ENCODE results near the gene CCDC3.

The CCDC3 gene

GRCh38 chr10:12941966-12942365, 59.5 kb downstream of the CCDC3 start:
- Histone ChIP-seq H3K4me3 (ENCODE audit: low read depth in 1 of 2, low read length in 2 of 2) (no peak overlapping the region), H3K4me1 (ENCODE audit: control insufficient read depth in 1 of 2, insufficient read depth in 2 of 2, low read length in 2 of 2) (no peaks in the 10 kb centered on the region), H3K9me3 (ENCODE audit: control insufficient read depth in 1 of 2, low read length in 2 of 2) (no peaks in the 10 kb centered on the region), H3K27ac (ENCODE audit: low read length) (no peak overlapping the region), H3K36me3 (ENCODE audit: control insufficient read depth in 1 of 2, insufficient read depth in 2 of 2, low read length in 2 of 2) (no peaks in the 10 kb centered on the region), H3K27me3 (ENCODE audit: low read depth, low read length) (no peaks in the 10 kb centered on the region)

- H3K4me3 ChIP-seq (ENCODE audit: low read depth in 1 of 2, low read length in 2 of 2) = no peak overlapping the region
- H3K36me3 ChIP-seq (ENCODE audit: control insufficient read depth in 1 of 2, insufficient read depth in 2 of 2, low read length in 2 of 2) = no peaks in the 10 kb centered on the region
- no peak overlapping the region for H3K27ac ChIP-seq (ENCODE audit: low read length)
- H3K27me3 ChIP-seq (ENCODE audit: low read depth, low read length) = no peaks in the 10 kb centered on the region
- no peaks in the 10 kb centered on the region for H3K4me1 ChIP-seq (ENCODE audit: control insufficient read depth in 1 of 2, insufficient read depth in 2 of 2, low read length in 2 of 2)
- H3K9me3 ChIP-seq (ENCODE audit: control insufficient read depth in 1 of 2, low read length in 2 of 2) = no peaks in the 10 kb centered on the region
Measured at GRCh38 chr10:12940791-12941190, 60.7 kb downstream of the CCDC3 start.

- no peak overlapping the region for H3K27ac ChIP-seq (ENCODE audit: low read length)
- no peaks in the 10 kb centered on the region for H3K27me3 ChIP-seq (ENCODE audit: low read depth, low read length)
- no peaks in the 10 kb centered on the region for H3K36me3 ChIP-seq (ENCODE audit: control insufficient read depth in 1 of 2, insufficient read depth in 2 of 2, low read length in 2 of 2)
- H3K4me3 ChIP-seq (ENCODE audit: low read depth in 1 of 2, low read length in 2 of 2) = no peak overlapping the region
- H3K4me1 ChIP-seq (ENCODE audit: control insufficient read depth in 1 of 2, insufficient read depth in 2 of 2, low read length in 2 of 2) = no peaks in the 10 kb centered on the region
- H3K9me3 ChIP-seq (ENCODE audit: control insufficient read depth in 1 of 2, low read length in 2 of 2) = no peaks in the 10 kb centered on the region
Measured at GRCh38 chr10:12938271-12938670, 63.2 kb downstream of the CCDC3 start.

- Histone ChIP-seq H3K27me3 (ENCODE audit: low read depth, low read length) (no peaks in the 10 kb centered on the region), H3K4me1 (ENCODE audit: control insufficient read depth in 1 of 2, insufficient read depth in 2 of 2, low read length in 2 of 2) (no peaks in the 10 kb centered on the region), H3K4me3 (ENCODE audit: low read depth in 1 of 2, low read length in 2 of 2) (no peak overlapping the region), H3K36me3 (ENCODE audit: control insufficient read depth in 1 of 2, insufficient read depth in 2 of 2, low read length in 2 of 2) (no peaks in the 10 kb centered on the region), H3K9me3 (ENCODE audit: control insufficient read depth in 1 of 2, low read length in 2 of 2) (no peaks in the 10 kb centered on the region), H3K27ac (ENCODE audit: low read length) (no peak overlapping the region)
Measured at GRCh38 chr10:12937527-12937926, 64.0 kb downstream of the CCDC3 start.

GRCh38 chr10:12934777-12935176, 66.7 kb downstream of the CCDC3 start:
- H3K4me1 ChIP-seq (ENCODE audit: control insufficient read depth in 1 of 2, insufficient read depth in 2 of 2, low read length in 2 of 2) = no peaks in the 10 kb centered on the region
- H3K4me3 ChIP-seq (ENCODE audit: low read depth in 1 of 2, low read length in 2 of 2) = no peak overlapping the region
- no peaks in the 10 kb centered on the region for H3K9me3 ChIP-seq (ENCODE audit: control insufficient read depth in 1 of 2, low read length in 2 of 2)
- no peaks in the 10 kb centered on the region for H3K36me3 ChIP-seq (ENCODE audit: control insufficient read depth in 1 of 2, insufficient read depth in 2 of 2, low read length in 2 of 2)
- no peak overlapping the region for H3K27ac ChIP-seq (ENCODE audit: low read length)
- no peaks in the 10 kb centered on the region for H3K27me3 ChIP-seq (ENCODE audit: low read depth, low read length)

GRCh38 chr10:12929381-12929780, 72.1 kb downstream of the CCDC3 start:
- no peaks in the 10 kb centered on the region for H3K27me3 ChIP-seq (ENCODE audit: low read depth, low read length)
- H3K9me3 ChIP-seq (ENCODE audit: control insufficient read depth in 1 of 2, low read length in 2 of 2) = peaks cover 0 to 3% of the 10 kb centered on the region in 2 donors
- H3K27ac ChIP-seq (ENCODE audit: low read length) = no peak overlapping the region
- no peaks in the 10 kb centered on the region for H3K36me3 ChIP-seq (ENCODE audit: control insufficient read depth in 1 of 2, insufficient read depth in 2 of 2, low read length in 2 of 2)
- no peak overlapping the region for H3K4me3 ChIP-seq (ENCODE audit: low read depth in 1 of 2, low read length in 2 of 2)
- no peaks in the 10 kb centered on the region for H3K4me1 ChIP-seq (ENCODE audit: control insufficient read depth in 1 of 2, insufficient read depth in 2 of 2, low read length in 2 of 2)

- Histone ChIP-seq H3K36me3 (ENCODE audit: control insufficient read depth in 1 of 2, insufficient read depth in 2 of 2, low read length in 2 of 2) (no peaks in the 10 kb centered on the region), H3K27ac (ENCODE audit: low read length) (no peak overlapping the region), H3K27me3 (ENCODE audit: low read depth, low read length) (no peaks in the 10 kb centered on the region), H3K4me3 (ENCODE audit: low read depth in 1 of 2, low read length in 2 of 2) (no peak overlapping the region), H3K9me3 (ENCODE audit: control insufficient read depth in 1 of 2, low read length in 2 of 2) (peaks cover 0 to 3% of the 10 kb centered on the region in 2 donors), H3K4me1 (ENCODE audit: control insufficient read depth in 1 of 2, insufficient read depth in 2 of 2, low read length in 2 of 2) (no peaks in the 10 kb centered on the region)
Measured at GRCh38 chr10:12928571-12928970, 72.9 kb downstream of the CCDC3 start.

GRCh38 chr10:12927896-12928295, 73.6 kb downstream of the CCDC3 start:
- no peak overlapping the region for H3K4me3 ChIP-seq (ENCODE audit: low read depth in 1 of 2, low read length in 2 of 2)
- H3K27ac ChIP-seq (ENCODE audit: low read length) = no peak overlapping the region
- peaks cover 0 to 3% of the 10 kb centered on the region in 2 donors for H3K9me3 ChIP-seq (ENCODE audit: control insufficient read depth in 1 of 2, low read length in 2 of 2)
- H3K27me3 ChIP-seq (ENCODE audit: low read depth, low read length) = no peaks in the 10 kb centered on the region
- H3K4me1 ChIP-seq (ENCODE audit: control insufficient read depth in 1 of 2, insufficient read depth in 2 of 2, low read length in 2 of 2) = no peaks in the 10 kb centered on the region
- H3K36me3 ChIP-seq (ENCODE audit: control insufficient read depth in 1 of 2, insufficient read depth in 2 of 2, low read length in 2 of 2) = no peaks in the 10 kb centered on the region

GRCh38 chr10:12925845-12926244, 75.7 kb downstream of the CCDC3 start:
- no peaks in the 10 kb centered on the region for H3K27me3 ChIP-seq (ENCODE audit: low read depth, low read length)
- no peaks in the 10 kb centered on the region for H3K4me1 ChIP-seq (ENCODE audit: control insufficient read depth in 1 of 2, insufficient read depth in 2 of 2, low read length in 2 of 2)
- no peak overlapping the region for H3K27ac ChIP-seq (ENCODE audit: low read length)
- H3K4me3 ChIP-seq (ENCODE audit: low read depth in 1 of 2, low read length in 2 of 2) = no peak overlapping the region
- no peaks in the 10 kb centered on the region for H3K36me3 ChIP-seq (ENCODE audit: control insufficient read depth in 1 of 2, insufficient read depth in 2 of 2, low read length in 2 of 2)
- peaks cover 0 to 3% of the 10 kb centered on the region in 2 donors for H3K9me3 ChIP-seq (ENCODE audit: control insufficient read depth in 1 of 2, low read length in 2 of 2)

GRCh38 chr10:12924911-12925310, 76.6 kb downstream of the CCDC3 start:
- Histone ChIP-seq H3K4me1 (ENCODE audit: control insufficient read depth in 1 of 2, insufficient read depth in 2 of 2, low read length in 2 of 2) (no peaks in the 10 kb centered on the region), H3K36me3 (ENCODE audit: control insufficient read depth in 1 of 2, insufficient read depth in 2 of 2, low read length in 2 of 2) (no peaks in the 10 kb centered on the region), H3K27ac (ENCODE audit: low read length) (no peak overlapping the region), H3K4me3 (ENCODE audit: low read depth in 1 of 2, low read length in 2 of 2) (no peak overlapping the region), H3K9me3 (ENCODE audit: control insufficient read depth in 1 of 2, low read length in 2 of 2) (peaks cover 0 to 3% of the 10 kb centered on the region in 2 donors), H3K27me3 (ENCODE audit: low read depth, low read length) (no peaks in the 10 kb centered on the region)

GRCh38 chr10:12922117-12922900, 79.2 kb downstream of the CCDC3 start:
- no peaks in the 10 kb centered on the region for H3K9me3 ChIP-seq (ENCODE audit: control insufficient read depth in 1 of 2, low read length in 2 of 2)
- no peaks in the 10 kb centered on the region for H3K4me1 ChIP-seq (ENCODE audit: control insufficient read depth in 1 of 2, insufficient read depth in 2 of 2, low read length in 2 of 2)
- no peaks in the 10 kb centered on the region for H3K36me3 ChIP-seq (ENCODE audit: control insufficient read depth in 1 of 2, insufficient read depth in 2 of 2, low read length in 2 of 2)
- H3K4me3 ChIP-seq (ENCODE audit: low read depth in 1 of 2, low read length in 2 of 2) = no peak overlapping the region
- H3K27ac ChIP-seq (ENCODE audit: low read length) = no peak overlapping the region
- H3K27me3 ChIP-seq (ENCODE audit: low read depth, low read length) = no peaks in the 10 kb centered on the region

GRCh38 chr10:12921163-12921562, 80.3 kb downstream of the CCDC3 start:
- Histone ChIP-seq H3K9me3 (ENCODE audit: control insufficient read depth in 1 of 2, low read length in 2 of 2) (no peaks in the 10 kb centered on the region), H3K27me3 (ENCODE audit: low read depth, low read length) (no peaks in the 10 kb centered on the region), H3K4me1 (ENCODE audit: control insufficient read depth in 1 of 2, insufficient read depth in 2 of 2, low read length in 2 of 2) (no peaks in the 10 kb centered on the region), H3K27ac (ENCODE audit: low read length) (no peak overlapping the region), H3K36me3 (ENCODE audit: control insufficient read depth in 1 of 2, insufficient read depth in 2 of 2, low read length in 2 of 2) (no peaks in the 10 kb centered on the region), H3K4me3 (ENCODE audit: low read depth in 1 of 2, low read length in 2 of 2) (no peak overlapping the region)

Data from muscle layer of duodenum (tissue), 2 donors.